ENCODE measurements around the gene JUN.

- TF ChIP-seq CTCF (conservative IDR thresholded peaks at IDR 0.05; ENCODE audit: low read depth, low read length): no peak
- TF ChIP-seq EZH2 (IDR thresholded peaks at IDR 0.05; ENCODE audit: low read length, unreplicated experiment): no peak
- no peak for TF ChIP-seq EZH2phosphoT487 (IDR thresholded peaks at IDR 0.05; ENCODE audit: borderline replicate concordance, low read length)
Measured at GRCh38 chr1:58808077-58808476, 24.2 kb upstream of the JUN start.

Data from PC-3 (cell line).